Measurements from ENCODE around the gene MNX1.

The MNX1 gene

GRCh38 chr7:157008206-157009169, 2.0 kb downstream of the MNX1 start:
- H3K36me3 ChIP-seq (ENCODE audit: insufficient read depth, low read length) = no peaks in the 10 kb centered on the region
- no peaks in the 10 kb centered on the region for H3K79me2 ChIP-seq (ENCODE audit: insufficient read depth, low read length)
- H3K9ac ChIP-seq (ENCODE audit: low read depth, low read length) = no peak overlapping the region
- TF ChIP-seq EZH2 (IDR thresholded peaks at IDR 0.05; ENCODE audit: borderline replicate concordance, low read depth, low read length, severe bottlenecking) (no peak), CTCF (IDR thresholded peaks at IDR 0.05; ENCODE audit: borderline replicate concordance, extremely low read depth, low read length, poor library complexity, severe bottlenecking) (no peak)
- no peak overlapping the region for H3K27ac ChIP-seq (ENCODE audit: low read length)
- H4K20me1 ChIP-seq (ENCODE audit: insufficient read depth, low read length) = no peaks in the 10 kb centered on the region
- H2AFZ ChIP-seq (ENCODE audit: low read depth, low read length) = no peak overlapping the region
- H3K9me3 ChIP-seq (ENCODE audit: insufficient read depth, low read length, severe bottlenecking) = no peaks in the 10 kb centered on the region
- H3K4me2 ChIP-seq (ENCODE audit: insufficient read depth, low read length) = no peak overlapping the region
- peaks cover 3% of the 10 kb centered on the region for H3K27me3 ChIP-seq (ENCODE audit: insufficient read depth, low read length, poor library complexity)
- ATAC-seq (ENCODE audit: insufficient read depth, low read depth) (no peak), DNase-seq (no peak)
- no peaks in the 10 kb centered on the region for H3K4me1 ChIP-seq (ENCODE audit: insufficient read depth, low read length)
- no peak overlapping the region for H3K4me3 ChIP-seq (ENCODE audit: low read depth in 1 of 2, low read length in 2 of 2)

- Histone ChIP-seq H3K27me3 (ENCODE audit: insufficient read depth, low read length, poor library complexity) (peaks cover 3% of the 10 kb centered on the region), H3K4me3 (ENCODE audit: low read depth in 1 of 2, low read length in 2 of 2) (no peak overlapping the region), H3K9me3 (ENCODE audit: insufficient read depth, low read length, severe bottlenecking) (no peaks in the 10 kb centered on the region), H3K79me2 (ENCODE audit: insufficient read depth, low read length) (no peaks in the 10 kb centered on the region), H3K4me1 (ENCODE audit: insufficient read depth, low read length) (no peaks in the 10 kb centered on the region), H4K20me1 (ENCODE audit: insufficient read depth, low read length) (no peaks in the 10 kb centered on the region), H3K9ac (ENCODE audit: low read depth, low read length) (no peak overlapping the region), H3K4me2 (ENCODE audit: insufficient read depth, low read length) (no peak overlapping the region), H3K36me3 (ENCODE audit: insufficient read depth, low read length) (no peaks in the 10 kb centered on the region), H2AFZ (ENCODE audit: low read depth, low read length) (no peak overlapping the region), H3K27ac (ENCODE audit: low read length) (no peak overlapping the region)
- DNase-seq = no peak
- no peak for ATAC-seq (ENCODE audit: insufficient read depth, low read depth)
- TF ChIP-seq CTCF (IDR thresholded peaks at IDR 0.05; ENCODE audit: borderline replicate concordance, extremely low read depth, low read length, poor library complexity, severe bottlenecking) (no peak), EZH2 (IDR thresholded peaks at IDR 0.05; ENCODE audit: borderline replicate concordance, low read depth, low read length, severe bottlenecking) (no peak)
These were observed 2.9 kb downstream of the MNX1 start for GRCh38 chr7:157007470-157008066.

- Histone ChIP-seq H3K27me3 (ENCODE audit: insufficient read depth, low read length, poor library complexity) (no peaks in the 10 kb centered on the region), H2AFZ (ENCODE audit: low read depth, low read length) (no peak overlapping the region), H4K20me1 (ENCODE audit: insufficient read depth, low read length) (no peaks in the 10 kb centered on the region), H3K79me2 (ENCODE audit: insufficient read depth, low read length) (no peaks in the 10 kb centered on the region), H3K9ac (ENCODE audit: low read depth, low read length) (no peak overlapping the region), H3K4me3 (ENCODE audit: low read depth in 1 of 2, low read length in 2 of 2) (no peak overlapping the region), H3K4me1 (ENCODE audit: insufficient read depth, low read length) (no peaks in the 10 kb centered on the region), H3K36me3 (ENCODE audit: insufficient read depth, low read length) (no peaks in the 10 kb centered on the region), H3K4me2 (ENCODE audit: insufficient read depth, low read length) (no peak overlapping the region), H3K27ac (ENCODE audit: low read length) (no peak overlapping the region), H3K9me3 (ENCODE audit: insufficient read depth, low read length, severe bottlenecking) (no peaks in the 10 kb centered on the region)
- DNase-seq (no peak), ATAC-seq (ENCODE audit: insufficient read depth, low read depth) (no peak)
- TF ChIP-seq EZH2 (IDR thresholded peaks at IDR 0.05; ENCODE audit: borderline replicate concordance, low read depth, low read length, severe bottlenecking) = no peak
- TF ChIP-seq CTCF (IDR thresholded peaks at IDR 0.05; ENCODE audit: borderline replicate concordance, extremely low read depth, low read length, poor library complexity, severe bottlenecking) = no peak
These were observed 3.5 kb downstream of the MNX1 start for GRCh38 chr7:157006829-157007469.

Measured in DND-41 (cell line).